ENCODE measurements around the gene TNFRSF1A.

GRCh38 chr12:6390084-6390799 is 48.4 kb upstream of the TNFRSF1A start:
- TF ChIP-seq EZH2 (IDR thresholded peaks at IDR 0.05; ENCODE audit: borderline replicate concordance, insufficient read depth, low read length, poor library complexity, severe bottlenecking) (no peak), CTCF (IDR thresholded peaks at IDR 0.05; ENCODE audit: poor library complexity, severe bottlenecking) (no peak), REST (IDR thresholded peaks at IDR 0.05; ENCODE audit: borderline replicate concordance) (no peak), POLR2AphosphoS5 (IDR thresholded peaks at IDR 0.05) (no peak), MXI1 (conservative IDR thresholded peaks at IDR 0.05; ENCODE audit: poor library complexity, severe bottlenecking) (no peak), RAD21 (conservative IDR thresholded peaks at IDR 0.05) (no peak), EP300 (conservative IDR thresholded peaks at IDR 0.05; ENCODE audit: poor library complexity, severe bottlenecking) (no peak), TAF1 (IDR thresholded peaks at IDR 0.05; ENCODE audit: low read depth) (no peak)
